GM23338 (cell line): ENCODE data around the gene DDX43.

Experiments
- CTCF ChIP-seq, 2 experiments: fragments of 200-600 bp in 1 of 2; sonication (generic) in 1 of 2; conservative IDR thresholded peaks; 2 replicates each; pipeline versions ENCODE4 v1.5.1 to v1.6.1; 2016 to 2017; ENCODE audit warnings: antibody characterized with exemption in 2 of 2, low read depth in 2 of 2, mild to moderate bottlenecking in 2 of 2, moderate library complexity in 1 of 2
- EZH2phosphoT487 ChIP-seq: fragments of 200-600 bp; sonication (generic); IDR thresholded peaks from one replicate; pipeline ENCODE4 v1.8.1; 2018; ENCODE audit warnings: antibody characterized with exemption; ENCODE audit not compliant: unreplicated experiment
- JUNB ChIP-seq: IDR thresholded peaks from one replicate; pipeline ENCODE4 v1.6.1; 2016; ENCODE audit warnings: antibody characterized with exemption; ENCODE audit not compliant: unreplicated experiment
- NANOG ChIP-seq: IDR thresholded peaks from 2 replicates; pipeline ENCODE4 v1.6.1; 2016; ENCODE audit warnings: antibody characterized with exemption, borderline replicate concordance
- POLR2AphosphoS5 ChIP-seq: IDR thresholded peaks from 2 replicates; pipeline ENCODE4 v1.6.1; 2016; ENCODE audit warnings: antibody characterized with exemption, low read depth
- REST ChIP-seq: IDR thresholded peaks from one replicate; pipeline ENCODE4 v1.6.1; 2018; ENCODE audit warnings: antibody characterized with exemption; ENCODE audit not compliant: unreplicated experiment
- STAT1 ChIP-seq: IDR thresholded peaks from one replicate; pipeline ENCODE4 v1.6.1; 2016; ENCODE audit warnings: antibody characterized with exemption; ENCODE audit not compliant: unreplicated experiment
- ZNF462 ChIP-seq: fragments of 250-450 bp; sonication (Bioruptor Pico); IDR thresholded peaks from 2 replicates; pipeline ENCODE4 v1.5.0; 2020; ENCODE audit warnings: mild to moderate bottlenecking, moderate library complexity

- TF ChIP-seq CTCF (conservative IDR thresholded peaks at IDR 0.05; ENCODE audit: low read depth in 2 of 2) (no peak), REST (no peak), POLR2AphosphoS5 (no peak), NANOG (no peak), ZNF462 (CRISPR knock-in tag) (no peak), JUNB (no peak), STAT1 (no peak), EZH2phosphoT487 (no peak)
Measured at GRCh38 chr6:73460056-73460455, 65.4 kb downstream of the DDX43 start.
